HG03196 (cell line): Measurements from ENCODE around the gene SHCBP1L.
"Not testable (repeated sequence)": the region's sequence is repeated elsewhere in the genome, so short reads cannot be mapped to it uniquely, and the experiment has no call there.

Experiments used
- ATAC-seq: cut with Tn5 transposase; IDR thresholded peaks from one replicate; pipeline ENCODE4 v1.9.1; 2021; ENCODE audit not compliant: unreplicated experiment

The SHCBP1L gene

DNA sequence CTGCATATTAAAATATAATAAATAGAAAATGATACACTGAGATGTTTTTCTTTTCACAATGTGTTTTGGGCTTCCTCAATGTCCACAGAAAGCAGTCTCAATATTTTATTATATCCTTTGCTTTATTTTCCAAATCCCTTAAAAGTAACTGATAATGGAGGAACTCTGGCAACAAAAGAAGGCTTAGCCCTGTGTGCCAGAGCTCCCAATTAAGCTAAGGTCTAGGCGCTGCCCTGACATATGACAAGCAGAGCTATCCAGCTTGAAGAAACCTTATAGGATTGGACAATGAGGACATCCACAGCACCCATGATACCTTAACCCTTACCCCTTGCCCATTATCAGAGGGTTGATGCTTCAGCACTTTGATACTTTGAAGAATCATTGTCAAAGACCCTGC lies 12.9 kb upstream of the SHCBP1L start:
- ATAC-seq: no peak

DNA sequence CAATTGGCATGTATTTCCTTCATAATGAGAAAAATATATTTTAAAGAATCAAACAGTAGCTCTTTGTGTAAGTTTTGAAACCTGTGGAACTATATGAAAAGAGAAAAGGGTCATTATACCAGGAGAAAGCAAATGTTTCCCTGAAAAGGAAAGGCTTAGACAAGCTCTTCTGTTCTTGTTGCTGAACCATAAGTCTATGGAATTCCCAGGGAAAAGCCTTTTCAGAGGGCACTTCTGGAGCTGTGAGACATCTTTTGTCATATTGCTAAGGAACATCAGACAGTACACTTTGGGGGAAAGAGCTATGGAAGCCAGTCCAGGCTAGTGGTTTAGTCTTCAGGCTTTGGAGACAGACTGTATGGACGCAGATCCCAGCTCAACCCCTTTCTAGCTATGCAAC lies 12.1 kb upstream of the SHCBP1L start:
- ATAC-seq: no peak

DNA sequence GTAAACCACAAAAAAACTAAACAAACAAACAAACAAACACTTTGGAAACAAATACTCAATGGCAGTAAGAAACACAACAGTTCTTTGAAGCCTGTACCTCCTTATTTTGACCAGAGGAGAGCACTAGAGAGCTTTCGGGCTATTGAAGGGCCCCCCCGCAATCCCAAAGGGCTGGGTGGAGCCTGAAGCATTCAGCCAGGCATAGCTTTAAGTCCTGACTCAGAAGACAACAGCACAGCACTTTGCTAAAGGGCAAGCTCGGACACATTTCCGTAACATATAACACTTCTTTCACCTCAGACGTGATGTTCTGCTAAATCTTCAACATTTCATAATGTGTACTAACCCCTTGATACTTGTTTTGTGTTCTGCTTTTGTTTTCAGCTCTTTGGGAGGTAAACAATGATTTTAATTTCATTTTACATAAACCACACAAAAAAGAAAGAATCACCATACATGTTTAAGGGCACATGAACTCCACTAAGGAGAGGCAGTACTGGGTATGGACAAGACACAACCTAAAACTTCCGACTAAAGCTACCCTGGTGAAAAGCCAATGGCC lies 9.7 kb upstream of the SHCBP1L start:
- ATAC-seq: peak; percentile 98

DNA sequence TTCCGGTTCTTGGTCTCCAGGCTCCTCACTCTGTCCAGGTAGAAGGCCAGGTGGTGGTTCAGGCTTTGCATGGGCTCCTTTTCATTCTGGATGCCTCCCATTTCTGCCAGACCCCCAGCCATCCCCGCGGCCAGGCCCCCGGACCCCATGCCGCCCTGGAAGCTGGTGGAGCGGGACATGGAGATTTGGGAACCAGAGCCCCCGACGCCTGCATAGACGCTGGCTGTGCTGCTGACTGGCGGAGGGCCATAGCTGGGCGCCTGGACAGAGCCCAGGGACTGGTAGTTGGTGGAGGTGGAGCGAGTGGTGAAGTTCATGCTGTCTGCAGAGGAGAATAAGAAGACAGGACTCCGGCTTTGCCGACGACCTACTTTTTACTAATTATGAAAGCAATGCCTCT lies 7.1 kb upstream of the SHCBP1L start:
- ATAC-seq: no peak

DNA sequence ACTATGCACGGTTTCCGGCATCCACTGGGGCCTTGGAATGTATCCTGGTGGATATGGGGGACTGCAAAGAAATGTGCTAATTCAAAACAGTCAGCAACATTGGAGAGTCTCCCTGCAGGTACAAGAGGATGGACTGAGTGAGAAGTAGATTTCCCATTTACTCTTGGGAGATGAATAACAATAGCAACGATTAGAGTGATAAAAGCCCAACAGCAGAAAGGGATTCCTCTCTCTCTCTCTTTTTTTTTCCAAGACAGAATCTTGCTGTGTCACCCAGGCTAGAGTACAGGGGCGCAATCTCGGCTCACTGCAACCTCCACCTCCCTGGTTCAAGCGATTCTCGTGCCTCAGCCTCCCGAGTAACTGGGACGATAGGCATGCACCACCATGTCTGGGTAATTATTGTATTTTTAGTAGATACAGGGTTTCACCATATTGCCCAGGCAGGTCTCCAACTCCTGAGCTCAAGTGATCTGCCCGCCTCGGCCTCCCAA lies 5.0 kb upstream of the SHCBP1L start:
- no peak for ATAC-seq

DNA sequence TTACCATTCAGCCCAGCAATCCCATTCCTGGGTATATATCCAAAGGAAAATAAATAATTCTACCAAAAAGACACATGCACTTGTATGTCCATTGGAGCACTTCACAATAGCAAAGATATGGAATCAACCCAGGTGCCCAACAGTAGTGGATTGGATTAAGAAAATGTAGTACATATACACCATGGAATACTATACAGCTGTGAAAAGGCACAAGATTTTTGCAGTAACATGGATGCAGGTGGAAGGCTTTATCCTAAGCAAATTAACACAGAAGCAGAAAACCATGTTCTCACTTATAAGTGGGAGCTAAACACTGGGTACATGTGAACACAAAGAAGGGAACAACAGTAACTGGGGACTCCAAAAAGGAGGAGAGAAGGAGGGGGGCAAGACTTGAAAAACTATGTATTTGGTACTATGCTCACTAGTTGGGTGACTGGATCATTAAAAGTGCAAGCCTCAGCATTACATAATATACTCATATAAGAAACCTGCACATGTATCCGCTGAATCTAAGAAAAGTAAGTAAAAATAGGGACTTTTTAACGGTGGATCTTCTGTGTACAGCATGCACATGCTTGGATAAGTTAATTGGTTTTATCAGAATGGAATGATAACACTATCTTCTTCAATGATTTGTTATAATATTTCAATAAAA lies 3.9 kb upstream of the SHCBP1L start:
- no peak for ATAC-seq

DNA sequence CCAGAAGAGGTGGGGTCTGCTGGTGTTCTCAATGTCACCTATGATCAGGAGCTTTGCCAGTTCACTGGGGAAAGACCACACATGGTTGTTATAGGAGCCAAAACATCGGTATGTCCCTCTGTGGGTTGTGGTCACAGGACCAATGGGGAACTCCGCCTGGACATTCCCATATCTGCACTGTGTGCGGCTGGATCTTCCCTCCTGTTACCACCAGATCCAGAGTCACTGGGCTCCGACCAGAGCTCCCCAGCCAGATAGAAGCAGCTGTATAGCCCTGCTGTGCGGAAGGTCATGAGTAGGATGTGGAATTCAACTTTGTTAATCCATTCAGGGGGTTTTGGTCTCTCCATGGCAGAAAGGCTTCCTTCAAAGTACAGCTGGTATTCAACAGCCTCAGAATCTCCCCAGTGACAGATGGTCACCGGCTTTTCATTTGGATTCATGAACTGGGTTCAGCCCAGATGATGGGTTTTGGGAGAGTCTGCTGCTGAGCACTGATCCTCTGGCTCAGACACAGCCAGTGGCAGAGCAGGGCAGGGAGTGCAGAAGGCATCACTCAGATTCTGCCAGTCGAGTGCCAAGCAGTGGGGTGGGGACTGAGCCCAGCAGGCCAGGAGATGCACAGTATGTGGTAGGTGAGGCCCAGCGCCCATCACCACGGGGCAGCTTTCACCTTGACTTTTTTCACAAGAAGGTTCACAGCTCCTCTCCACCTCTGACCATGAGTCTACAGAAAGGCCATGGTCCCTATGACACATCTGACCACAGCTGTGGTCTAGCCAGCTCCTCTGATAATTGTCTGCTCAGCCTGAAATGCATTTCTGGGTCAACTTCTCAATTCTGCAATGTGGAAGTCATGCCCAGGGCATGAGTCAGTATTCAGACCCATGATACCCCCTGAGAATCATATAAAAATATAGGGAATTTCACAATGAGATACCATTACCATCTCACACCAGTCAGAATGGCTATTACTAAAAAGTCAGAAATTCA lies 2.9 kb upstream of the SHCBP1L start:
- ATAC-seq: no peak

DNA sequence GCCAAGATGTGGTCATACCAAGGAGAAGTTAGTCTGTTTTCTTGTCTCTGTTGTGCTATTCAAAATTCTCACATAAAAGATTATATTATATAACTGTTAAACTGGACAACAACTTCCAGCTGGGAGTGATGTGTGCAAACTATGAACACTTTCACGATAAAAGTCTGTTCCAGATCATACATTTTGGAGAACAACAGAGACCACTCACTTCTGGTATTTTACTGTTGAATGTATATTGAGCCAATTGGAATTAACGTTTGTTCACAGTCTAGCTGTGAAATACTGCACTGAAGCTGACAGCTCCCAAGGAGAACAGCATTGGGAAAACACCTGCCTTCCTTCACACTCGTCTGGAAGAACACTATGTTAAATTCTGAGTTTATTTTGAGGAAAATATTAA lies 860 bp upstream of the SHCBP1L start:
- no peak for ATAC-seq

DNA sequence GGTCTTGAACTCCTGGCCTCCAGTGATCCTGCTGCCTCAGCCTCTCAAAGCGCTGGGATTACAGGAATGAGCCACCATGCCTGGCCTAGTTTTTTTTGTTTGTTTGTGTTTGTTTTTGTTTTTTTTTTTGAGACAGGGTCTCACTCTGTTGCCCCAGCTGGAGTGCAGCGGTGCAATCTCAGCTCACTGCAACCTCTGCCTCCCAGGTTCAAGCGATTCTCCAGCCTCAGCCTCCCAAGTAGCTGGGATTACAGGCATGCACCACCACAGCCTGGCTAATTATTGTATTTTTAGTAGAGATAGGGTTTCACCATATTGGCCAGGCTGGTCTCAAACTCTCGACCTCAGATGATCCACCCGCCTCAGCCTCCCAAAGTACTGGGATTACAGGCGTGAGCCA lies 9.6 kb downstream of the SHCBP1L start:
- not testable (repeated sequence) for ATAC-seq

DNA sequence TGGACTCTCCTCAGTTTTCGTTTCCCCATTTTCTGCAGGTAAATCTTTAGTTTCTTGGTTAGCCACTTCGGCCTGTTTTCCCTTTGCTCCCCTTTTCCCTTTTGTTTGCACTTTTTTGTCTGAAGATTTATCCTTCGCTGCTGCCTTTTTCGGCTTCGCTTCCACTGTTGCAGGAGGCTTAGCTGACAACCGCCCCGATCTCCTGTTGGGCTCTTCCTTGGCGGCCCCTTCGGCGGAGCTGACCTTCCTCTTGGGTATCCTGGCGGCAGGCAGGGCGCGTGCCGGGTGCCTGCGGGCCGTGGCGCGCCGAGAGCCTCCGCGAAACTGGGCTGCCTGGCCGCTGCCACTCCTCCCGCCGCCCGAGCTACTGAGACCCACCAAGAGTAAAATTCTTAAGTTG lies 10.8 kb downstream of the SHCBP1L start:
- not testable (repeated sequence) for ATAC-seq

DNA sequence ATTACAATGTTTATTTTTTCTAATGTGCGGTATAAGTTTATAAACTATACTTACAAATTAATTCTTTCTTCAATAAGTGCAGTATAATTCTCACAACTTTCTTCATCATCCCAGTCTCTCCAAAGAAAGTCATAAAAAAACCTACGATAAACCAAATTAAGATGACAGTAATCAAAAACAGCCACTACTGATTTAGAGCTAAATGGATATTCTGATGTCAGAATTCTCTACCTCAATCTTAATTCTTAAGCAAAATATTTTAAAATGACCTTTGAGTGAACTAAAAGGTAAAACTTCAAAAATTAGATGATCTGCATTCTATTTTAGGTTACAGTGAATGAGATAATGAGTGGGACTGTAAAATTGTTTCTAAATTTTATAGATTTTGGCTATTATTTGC lies 13.6 kb downstream of the SHCBP1L start:
- ATAC-seq: no peak

DNA sequence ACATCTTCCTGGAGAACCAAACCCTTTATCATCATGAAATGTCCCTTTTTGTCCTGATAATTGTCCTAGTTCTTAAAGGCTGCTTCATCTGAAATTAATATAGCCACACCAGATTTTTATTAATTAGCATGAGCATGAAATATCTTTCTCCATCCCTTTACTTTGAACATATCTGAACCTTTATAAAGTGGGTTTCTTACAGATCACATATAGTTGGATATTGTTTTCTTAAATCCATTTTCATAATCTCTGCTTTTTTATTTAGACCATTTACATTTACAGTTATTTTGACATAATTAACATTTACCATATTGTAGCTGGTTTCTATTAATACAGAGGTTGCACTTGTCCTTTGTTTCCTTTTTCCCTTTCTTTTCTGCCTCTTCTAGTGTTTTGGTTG lies 17.2 kb downstream of the SHCBP1L start:
- ATAC-seq: no peak

DNA sequence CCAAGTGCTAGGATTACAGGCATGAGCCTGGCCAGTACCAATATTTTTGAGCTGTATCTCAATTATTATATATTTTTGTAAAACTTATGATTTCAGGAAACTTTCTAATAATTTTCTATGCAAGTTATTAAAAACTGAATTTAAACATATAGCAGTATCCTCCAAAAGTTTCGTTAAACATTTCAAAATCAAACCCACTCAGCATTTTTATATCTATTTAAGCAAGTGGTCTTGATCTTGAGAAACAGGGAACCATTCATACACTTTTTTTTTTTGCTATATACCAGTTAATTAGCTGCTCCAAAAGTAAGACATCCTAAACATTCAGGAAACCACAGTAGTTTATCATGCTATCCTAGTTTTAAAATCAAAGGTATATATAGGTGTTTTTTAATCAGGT lies 22.0 kb downstream of the SHCBP1L start:
- no peak for ATAC-seq

DNA sequence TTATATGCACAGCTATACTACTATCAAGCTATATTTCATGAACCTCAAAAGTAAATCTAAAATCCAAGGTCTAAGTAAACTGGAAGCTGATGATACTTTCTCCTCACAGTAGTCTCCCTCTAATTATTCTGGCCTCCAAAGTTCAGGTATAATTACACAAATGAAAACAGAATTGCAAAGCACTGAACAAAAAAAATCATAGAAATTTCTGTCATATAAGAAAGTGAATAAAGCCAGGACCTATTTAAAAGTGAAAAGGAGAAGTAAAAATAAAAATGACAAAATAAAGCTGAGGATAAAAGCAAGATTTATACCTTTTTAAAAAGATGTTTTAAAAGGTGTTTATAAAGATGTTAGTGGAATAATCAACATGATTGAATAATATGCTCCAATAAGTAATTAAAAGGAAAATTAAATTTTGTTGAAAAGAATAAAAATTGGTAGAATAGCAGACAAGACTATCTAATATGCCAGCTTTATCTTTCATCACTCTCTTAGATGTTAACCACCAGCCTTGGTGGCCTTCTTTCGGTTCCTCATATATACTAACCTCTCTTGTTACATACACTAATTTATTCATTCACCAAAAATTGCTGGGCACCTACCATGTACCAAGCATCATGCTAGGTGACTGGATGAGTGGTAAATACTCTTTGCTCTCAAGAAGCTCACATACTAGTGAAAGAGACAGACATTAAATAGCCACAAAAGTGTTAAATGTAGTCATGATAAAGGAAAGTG lies 25.1 kb downstream of the SHCBP1L start:
- no peak for ATAC-seq

DNA sequence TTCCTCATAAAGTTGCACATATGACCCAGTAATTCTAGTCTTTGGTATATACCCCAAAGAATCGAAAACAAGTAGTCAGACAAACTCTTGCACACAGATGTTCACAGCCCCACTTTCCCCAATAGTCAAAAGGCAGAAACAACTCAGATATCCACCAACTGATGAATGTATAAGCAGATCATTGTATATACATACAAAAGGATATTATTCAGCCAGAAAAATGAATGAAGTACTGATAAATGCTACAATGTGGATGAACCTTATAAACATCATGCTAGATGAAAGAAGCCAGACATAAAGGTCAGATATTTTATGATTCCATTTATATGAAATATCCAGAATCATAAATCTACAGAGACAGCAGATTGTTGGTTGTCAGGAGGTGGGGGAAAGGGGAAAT lies 27.3 kb downstream of the SHCBP1L start:
- ATAC-seq: no peak

DNA sequence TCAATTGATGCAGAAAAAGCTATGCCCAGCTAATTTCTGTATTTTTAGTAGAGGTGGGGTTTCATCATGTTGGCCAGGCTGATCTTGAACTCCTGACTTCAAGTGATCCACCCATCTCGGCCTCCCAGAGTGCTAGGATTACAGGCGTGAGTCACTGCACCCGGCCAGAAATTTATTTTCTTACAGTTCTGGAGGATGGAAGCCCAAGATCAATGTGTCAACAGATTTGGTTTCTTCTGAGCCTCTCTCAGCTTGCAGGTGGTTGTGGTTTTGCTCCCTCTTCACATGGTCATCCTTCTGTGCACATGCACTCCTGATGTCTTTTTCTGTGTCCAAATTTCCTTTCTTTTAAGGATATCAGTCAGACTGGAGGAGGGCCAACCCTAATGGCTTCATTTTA lies 35.6 kb downstream of the SHCBP1L start:
- no peak for ATAC-seq

DNA sequence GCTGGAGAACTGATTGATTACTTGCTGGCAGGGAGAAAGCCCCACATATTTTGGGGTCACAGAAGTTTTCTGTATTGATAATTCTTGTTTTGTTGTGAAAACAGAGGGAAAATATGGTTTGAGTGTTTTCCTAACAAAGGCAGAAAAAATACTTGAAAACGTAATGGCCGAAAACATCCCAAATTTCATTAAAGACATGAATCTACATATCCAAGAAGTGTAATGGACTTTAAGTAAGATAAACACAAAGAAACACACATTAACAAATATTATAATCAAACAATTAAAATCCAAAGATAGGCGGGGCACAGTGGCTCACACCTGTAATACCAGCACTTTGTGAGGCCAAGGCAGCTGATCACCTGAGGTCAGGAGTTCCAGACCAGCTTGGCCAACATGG lies 39.6 kb downstream of the SHCBP1L start:
- no peak for ATAC-seq

DNA sequence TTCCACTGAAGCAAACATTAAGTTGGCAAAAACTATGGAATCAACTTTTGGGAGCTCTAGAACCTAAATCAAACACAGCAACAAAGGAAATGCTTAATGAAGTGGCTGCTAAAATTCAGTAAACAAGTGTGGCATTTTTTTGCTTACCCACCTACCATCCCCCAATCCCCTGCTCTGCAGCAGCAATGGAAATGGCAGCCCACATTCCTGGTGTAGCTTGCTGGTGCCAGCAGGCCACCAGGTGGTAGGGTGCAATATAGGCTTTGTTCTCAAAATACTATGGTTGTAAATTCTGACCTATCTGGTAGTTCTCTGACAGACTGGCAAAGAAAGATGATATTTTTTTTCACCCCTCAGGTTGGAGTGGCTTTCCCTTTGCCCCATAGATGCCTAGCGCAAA lies 42.8 kb downstream of the SHCBP1L start:
- ATAC-seq: no peak

DNA sequence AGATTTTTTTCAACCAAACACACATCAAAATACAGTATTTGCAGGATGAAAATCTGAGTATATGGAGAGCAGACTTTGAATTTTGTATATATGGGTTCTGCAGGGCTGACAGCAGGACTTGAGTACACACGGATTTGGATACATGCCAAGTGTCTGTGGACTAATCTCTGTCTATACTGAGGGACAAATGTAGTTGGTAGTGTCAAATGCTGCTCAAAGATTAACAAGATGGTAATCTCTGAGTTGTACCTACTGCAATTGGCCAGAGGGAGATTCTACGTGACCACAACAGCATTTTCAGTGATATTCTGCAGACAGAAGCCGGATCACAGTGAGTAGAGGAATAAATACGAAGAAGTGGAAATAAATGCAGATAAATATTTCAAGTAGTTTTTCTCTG lies 43.4 kb downstream of the SHCBP1L start:
- ATAC-seq: no peak

DNA sequence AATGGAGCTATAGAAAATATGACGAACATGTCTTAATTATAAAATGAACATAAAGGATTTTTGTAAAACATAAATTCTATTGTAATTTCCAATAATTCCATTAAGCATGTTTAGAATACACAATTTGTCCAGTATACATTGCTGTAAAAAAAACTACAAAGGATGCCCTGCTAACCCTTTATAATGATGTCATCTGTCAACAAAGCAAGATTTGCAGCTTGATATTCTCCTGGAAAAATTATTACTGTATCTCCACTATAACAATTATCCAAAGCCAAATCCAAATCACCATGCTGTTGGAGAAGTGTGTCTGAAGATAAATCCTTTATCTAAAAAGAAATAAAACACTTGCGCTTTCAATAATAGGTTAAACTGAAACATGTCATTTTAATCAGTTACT lies 47.6 kb downstream of the SHCBP1L start:
- ATAC-seq: no peak

DNA sequence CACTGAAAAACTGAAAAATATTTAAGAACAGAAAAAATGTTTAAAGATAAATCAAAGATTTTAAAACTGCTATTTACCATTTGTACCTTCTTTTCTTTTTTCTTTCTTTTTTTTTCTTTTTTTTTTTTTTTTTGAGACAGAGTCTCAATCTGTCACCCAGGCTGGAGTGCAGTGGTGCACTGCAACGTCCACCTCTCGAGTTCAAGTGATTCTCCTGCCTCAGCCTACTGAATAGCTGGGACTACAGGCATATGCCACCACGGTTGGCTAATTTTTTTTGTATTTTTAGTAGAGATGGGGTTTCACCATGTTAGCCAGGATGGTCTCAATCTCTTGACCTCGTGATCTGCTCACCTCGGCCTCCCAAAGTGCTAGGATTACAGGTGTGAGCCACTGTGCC lies 51.0 kb downstream of the SHCBP1L start:
- not testable (repeated sequence) for ATAC-seq
